Activated CD4-positive, alpha-beta T cell treated with anti-CD3 and anti-CD28 coated beads, Interleukin-2, amount 50 U/mL, for 16 hours (primary cell): Measurements from ENCODE around the gene LCN10.
"Not testable (repeated sequence)": the region's sequence is repeated elsewhere in the genome, so short reads cannot be mapped to it uniquely, and the experiment has no call there.

Source experiments
- DNase-seq: peaks from one replicate; pipeline ENCODE4 v3.0.0-alpha.2; 2020

LCN10 gene

DNA sequence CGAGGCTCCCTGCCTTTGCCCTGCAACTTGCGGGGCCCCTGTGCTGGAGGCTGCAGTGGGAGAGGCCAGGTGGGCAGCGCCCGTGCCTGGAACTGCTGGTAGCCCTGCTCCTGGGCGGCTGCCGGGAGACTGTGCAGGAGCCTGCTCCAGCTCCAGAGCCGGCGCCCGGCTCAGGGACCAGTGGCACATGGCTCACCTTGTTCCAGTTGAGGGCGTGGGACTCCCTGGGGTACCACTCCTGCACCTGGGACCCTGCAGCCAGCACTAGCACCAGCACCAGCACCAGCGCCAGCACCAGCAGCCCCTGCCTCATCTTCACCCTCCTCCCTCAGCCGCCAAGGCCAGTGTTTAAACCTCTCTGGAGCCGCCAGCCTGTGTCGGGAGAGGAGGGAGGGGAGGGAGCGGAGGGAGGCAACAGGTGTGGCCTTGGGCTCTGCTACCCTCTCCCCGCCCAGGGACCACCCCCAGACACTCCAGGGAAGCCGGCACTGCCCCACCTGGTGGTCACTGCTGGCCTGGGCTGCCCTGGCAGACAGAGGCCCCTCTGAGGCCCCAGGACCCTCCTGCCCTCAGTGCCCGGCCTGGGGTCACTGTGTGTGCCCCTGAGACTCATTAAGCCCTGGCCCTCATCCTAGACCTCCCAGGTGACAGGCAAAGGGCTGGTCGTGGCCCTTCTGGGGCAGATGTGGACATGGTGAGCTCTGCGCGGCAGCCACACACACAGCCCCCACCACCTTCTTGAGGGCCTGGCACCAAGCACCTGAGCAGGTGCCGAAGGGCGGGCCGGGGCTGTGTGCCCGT, at the start of gene LCN10:
LCN10 (minus strand) TSS at position 350 of the 801 bp plus-strand sequence; CDS start at position 313, 37 bp downstream.
- no peak for DNase-seq

DNA sequence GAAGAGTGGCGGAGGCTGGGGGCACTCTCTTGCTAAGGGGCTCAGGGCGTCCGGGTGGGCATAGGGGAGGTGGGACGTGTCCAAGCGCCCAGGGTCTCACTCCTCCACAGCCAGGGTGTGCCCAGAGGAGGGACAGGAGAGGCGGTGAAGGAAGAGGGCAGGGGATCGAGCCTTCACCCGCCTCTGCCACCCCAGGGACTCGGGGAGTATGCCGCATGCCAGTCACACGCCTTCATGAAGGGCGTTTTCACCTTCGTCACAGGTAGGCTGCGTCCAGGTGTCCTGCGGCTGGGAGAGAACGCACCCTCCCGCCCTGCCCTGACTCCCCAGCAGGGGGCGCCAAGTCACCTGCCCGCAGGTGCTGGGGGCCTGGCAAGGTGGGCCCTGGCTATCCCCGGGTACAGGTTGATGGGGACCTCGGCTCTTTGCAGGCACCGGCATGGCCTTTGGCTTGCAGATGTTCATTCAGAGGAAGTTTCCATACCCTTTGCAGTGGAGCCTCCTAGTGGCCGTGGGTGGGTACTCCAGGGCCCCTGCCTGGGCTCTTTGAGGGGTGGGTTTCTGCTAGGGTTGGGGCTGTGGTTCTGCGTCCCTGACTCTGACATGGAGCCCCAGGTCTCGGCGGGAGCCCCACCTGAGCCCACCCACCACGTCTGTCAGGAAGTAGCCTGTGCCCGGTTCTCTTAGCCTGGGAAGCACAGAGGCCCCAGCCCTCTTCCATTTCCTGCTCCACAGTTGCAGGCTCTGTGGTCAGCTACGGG, 49.0 kb upstream of the LCN10 start:
- DNase-seq = peak; percentile 72

GRCh38 chr9:136790640-136791515, 48.1 kb upstream of the LCN10 start, which contains the start of gene TMEM141:
TMEM141 (plus strand) TSS chr9:136791344; CDS start chr9:136791371, 27 bp downstream.
- DNase-seq = peak; percentile 100

DNA sequence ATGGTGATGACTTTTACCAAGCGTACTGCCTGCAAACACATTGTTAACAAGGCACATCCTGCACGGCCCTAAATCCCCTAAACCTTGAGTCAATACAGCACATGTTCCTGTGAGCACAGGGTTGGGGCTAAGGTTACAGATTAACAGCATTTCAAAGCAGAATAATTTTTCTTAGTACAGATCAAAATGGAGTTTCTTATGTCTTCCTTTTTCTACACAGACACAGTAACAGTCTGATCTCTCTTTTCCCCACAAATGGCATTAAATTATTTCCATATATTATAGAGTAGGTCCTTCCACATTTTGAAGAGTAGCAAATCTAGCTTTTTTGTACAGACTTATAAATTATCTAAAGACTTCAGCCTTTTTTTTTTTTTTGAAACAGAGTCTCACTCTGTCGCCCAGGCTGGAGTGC, 46.8 kb upstream of the LCN10 start:
- no peak for DNase-seq

DNA sequence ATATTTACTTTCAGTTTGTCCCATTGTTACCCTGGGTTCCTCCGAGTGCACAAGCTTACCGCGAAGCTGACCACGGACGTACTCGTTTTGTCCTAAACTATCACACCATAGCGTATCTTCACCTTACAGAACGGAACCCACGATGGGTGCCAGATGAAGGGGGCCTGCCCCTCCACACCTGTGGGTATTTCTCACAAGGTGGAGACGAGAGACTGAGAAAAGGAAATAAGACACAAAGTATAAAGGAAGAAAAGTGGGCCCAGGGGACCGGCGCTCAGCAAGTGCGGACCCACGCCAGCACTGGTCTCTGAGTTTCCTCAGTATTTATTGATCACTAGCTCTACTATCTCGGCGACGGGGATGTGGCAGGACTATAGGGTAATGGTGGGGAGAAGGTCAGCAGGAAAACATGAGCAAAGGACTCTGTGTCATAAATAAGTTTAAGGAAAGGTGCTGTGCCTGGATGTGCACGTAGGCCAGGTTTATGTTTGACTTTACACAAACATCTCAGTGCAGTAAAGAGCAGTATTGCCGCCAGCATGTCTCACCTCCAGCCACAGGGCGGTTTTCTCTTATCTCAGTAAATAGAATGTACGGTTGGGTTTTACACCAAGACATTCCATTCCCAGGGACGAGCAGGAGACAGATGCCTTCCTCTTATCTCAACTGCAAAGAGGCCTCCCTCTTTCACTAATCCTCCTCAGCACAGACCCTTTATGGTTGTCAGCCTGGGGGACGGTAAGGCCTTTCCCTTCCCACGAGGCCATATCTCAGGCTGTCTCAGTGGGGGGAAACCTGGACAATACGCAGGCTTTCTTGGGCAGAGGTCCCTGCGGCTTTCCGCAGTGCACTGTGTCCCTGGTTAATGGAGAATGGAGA, 46.1 kb upstream of the LCN10 start:
- not testable (repeated sequence) for DNase-seq

DNA sequence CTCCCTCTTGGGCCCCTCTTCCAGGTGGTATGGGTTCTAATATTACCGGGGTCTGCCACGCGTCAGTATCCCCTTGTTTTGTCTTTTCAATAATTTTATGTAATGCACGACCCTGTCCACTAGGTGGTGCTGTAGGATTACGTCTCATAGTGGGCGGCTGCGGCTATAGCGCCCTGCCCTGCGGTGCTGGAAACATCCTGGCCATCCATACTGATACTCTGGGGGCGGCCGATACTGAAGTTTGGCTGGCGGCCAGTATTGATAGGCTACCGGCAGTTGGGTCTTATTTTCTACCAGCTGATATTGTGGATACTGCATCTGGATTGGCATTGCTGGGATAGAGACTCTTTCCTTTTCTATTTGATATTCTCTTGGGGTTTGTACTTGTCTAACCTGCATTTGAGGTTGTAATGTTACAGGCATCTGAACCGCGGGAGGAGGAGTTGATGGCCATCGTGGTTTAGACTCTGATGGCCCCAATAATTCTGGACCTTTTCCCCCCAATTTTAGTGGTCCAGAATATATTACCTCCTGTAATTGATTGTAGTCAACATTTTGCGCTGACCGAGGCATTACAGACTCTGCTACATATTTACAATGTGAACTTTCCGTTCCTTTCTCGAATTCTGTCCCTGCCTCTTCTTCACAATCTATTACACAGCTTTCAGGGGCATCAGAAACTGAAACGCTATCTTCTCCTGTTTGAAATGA, 45.1 kb upstream of the LCN10 start:
- DNase-seq = peak; percentile 85

- not testable (repeated sequence) for DNase-seq
Observed at GRCh38 chr9:136786983-136787382, 44.2 kb upstream of the LCN10 start.

DNA sequence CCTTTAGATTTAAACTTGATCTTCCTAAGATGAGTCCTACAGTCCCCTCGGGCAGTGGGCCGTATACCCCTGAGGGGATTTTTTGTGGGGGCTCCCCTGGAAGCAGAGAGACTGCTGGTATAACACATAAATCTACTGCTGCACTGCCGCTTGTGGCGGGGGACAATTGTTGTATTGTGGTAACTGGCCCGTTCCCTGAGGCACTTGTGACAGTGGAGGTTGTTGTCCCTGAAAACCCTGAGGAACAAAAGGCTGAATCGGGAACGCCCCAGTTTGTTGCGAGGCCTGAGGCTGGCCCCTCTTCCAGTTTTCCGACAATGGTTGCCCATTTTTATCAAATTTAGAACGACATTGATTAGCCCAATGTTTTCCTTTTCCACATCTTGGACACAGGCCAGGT, 43.7 kb upstream of the LCN10 start:
- no peak for DNase-seq

GRCh38 chr9:136785565-136786355, 43.0 kb upstream of the LCN10 start:
- DNase-seq = not testable (repeated sequence)

DNA sequence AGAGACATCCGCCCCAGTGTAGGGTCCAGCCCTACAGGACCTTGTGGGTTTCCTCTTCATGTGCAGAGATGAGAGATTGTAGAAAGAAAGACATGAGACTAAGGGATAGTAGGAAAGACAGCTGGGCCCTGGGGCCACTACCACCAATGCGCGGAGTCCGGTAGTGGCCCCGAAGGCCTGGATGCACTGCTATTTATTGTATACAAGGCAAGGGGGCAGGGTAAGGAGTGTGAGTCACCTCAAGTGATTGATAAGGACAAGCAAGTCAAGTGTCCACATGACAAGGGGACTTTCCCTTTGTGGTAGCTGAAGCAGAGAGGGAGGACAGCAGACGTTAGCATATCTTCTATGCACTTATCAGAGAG, 42.2 kb upstream of the LCN10 start:
- no peak for DNase-seq

DNA sequence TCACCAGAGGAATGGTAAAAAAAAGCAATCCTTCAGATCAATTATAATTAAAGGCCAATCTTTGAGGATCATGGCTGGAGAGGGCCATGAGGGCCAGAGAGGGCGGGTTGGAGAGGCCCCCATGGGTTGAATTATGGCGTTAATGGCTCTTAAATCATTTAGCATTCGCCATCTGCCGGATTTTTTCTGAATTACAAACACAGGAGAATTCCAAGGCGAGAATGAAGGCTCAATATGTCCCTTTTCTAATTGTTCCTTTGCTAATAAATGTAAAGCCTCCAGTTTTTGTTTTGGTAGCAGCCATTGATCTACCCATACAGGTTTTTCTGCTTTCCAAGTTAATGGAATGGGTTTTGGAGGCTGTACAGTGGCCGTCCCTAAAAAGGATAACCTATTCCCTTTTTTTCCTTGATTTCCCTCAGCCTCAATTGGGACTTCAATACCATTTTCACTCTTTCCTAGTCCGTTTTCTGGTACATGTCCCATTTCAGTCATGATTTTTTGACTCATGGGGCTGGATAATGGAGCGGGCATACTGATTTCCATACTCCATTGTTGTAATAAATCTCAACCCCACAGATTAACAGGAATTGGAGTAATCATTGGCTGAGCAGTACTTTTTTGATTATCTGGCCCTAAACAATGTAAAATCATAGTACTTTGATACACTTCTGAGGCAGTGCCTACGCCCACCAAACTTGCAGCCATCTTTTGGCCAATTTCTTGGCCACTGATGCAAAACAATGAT, 41.7 kb upstream of the LCN10 start:
- no peak for DNase-seq

DNA sequence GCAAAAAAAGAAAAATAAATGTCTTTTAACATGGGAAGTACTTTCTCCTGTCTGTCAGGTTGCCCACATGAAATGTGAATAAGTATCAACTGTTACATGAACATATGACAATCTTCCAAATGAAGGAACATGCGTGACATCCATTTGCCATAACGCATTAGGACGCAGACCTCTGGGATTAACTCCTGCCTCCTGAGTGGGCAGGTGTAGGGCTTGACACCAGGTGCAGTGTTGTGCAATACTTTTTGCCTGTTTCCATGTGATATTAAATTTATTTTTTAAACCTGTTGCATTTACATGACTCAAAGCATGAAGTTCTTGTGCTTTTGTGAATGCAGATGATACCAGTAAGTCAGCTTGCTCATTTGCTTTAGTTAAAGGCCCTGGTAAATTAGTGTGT, 39.7 kb upstream of the LCN10 start:
- no peak for DNase-seq

- no peak for DNase-seq
Observed at GRCh38 chr9:136779808-136780207, 37.1 kb upstream of the LCN10 start.

DNA sequence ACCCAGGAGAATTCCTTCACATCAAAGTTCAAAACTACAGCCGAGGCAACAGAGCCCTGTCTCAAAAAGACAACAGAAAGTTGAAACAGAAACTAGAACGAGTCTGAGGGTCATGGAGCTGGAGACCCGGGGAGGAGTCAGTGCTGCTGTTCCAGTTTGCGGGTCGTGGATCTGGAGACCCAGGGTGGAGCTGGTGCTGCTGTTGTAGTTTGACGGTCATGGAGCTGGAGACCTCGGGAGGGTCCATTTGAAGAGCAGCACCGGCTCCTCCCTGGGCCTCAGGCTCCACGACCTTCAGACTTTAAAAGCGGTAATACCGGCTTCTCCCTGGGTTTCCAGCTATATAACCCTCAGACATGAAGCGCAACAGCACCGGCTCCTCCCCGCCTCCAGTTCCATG, 34.6 kb upstream of the LCN10 start:
- no peak for DNase-seq

- DNase-seq = no peak
Observed at GRCh38 chr9:136776947-136777346, 34.2 kb upstream of the LCN10 start.

DNA sequence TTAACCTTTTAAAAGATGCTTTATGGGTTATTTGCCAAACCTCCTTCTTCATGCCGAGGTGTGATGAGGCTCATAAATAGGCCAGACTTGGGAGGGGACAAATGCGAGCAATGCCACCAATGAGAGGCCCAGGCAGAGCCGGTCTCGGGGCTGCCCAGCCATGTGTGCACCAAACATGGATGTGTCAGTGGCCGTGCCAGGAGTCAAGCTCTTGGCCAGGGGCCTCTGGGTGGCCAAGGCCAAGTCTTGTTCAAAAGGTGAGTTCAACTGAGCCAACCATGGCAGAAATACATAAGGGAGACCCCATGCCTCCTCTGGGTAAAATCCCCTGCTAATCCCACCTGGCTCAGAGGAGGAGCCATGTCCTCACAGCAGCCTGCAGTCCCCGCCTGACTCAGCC, 32.5 kb upstream of the LCN10 start:
- no peak for DNase-seq

- DNase-seq = no peak
Observed at GRCh38 chr9:136774416-136775045, 31.8 kb upstream of the LCN10 start.

DNA sequence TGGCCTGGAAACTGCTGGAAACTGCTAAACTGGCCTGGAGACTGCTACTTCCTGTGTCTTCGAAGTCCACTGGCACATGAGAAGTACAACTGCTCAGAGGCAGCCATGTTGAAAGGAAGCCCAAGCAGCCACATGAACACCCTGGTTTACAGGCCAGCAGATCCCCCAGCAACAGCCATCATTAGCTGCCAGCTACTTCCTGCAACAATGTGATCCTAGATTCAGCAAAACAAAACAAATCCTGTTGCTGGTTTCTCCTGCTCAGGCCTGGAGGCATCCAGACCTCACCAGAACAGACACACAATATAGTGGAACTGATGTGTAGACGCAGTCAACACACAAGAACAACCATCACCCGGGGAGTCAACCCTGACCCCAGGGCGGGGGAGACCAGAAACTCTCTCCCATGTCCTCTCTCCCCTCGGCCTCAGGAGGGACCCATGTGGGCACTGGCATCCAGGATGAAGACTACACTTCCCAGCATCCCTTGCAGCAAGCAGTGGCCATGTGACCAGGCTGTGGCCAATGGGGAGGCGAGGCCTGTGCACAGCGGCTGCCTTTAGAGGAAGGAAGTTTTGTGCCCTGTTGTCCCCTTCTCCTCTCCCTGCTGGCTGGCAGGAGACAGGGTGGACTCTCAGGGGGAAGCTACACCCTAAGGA, 30.8 kb upstream of the LCN10 start:
- peak; percentile 35 for DNase-seq
